HUES64 (cell line): ENCODE measurements around the gene AREG.

ENCODE experiments used
- H3K27ac ChIP-seq: 2 replicates; pipeline ENCODE4 v1.7.0; 2013; ENCODE audit warnings: low read depth, low read length, inconsistent platforms
- H3K27me3 ChIP-seq: 2 replicates; pipeline ENCODE4 v1.6.1; 2013; ENCODE audit warnings: mild to moderate bottlenecking, low read length; ENCODE audit not compliant: insufficient read depth
- H3K36me3 ChIP-seq: 2 replicates; pipeline ENCODE4 v1.6.1; 2013; ENCODE audit warnings: mild to moderate bottlenecking, low read length; ENCODE audit not compliant: insufficient read depth
- H3K4me1 ChIP-seq: 2 replicates; pipeline ENCODE4 v1.6.1; 2013; ENCODE audit warnings: mild to moderate bottlenecking, low read length, moderate library complexity; ENCODE audit not compliant: insufficient read depth
- H3K4me3 ChIP-seq: 2 replicates; pipeline ENCODE4 v1.5.1; 2013; ENCODE audit warnings: mild to moderate bottlenecking, low read length, moderate library complexity
- H3K9ac ChIP-seq: 2 replicates; pipeline ENCODE4 v1.6.1; 2013; ENCODE audit warnings: mild to moderate bottlenecking, low read depth, low read length
- H3K9me3 ChIP-seq: 2 replicates; pipeline ENCODE4 v1.6.1; 2013; ENCODE audit warnings: low read depth, low read length; ENCODE audit not compliant: insufficient read depth
- WGBS: fragments of 150-250, 120-280 bp; methylation state at CpG from one replicate; pipeline ENCODE4 v1.1.7; 2013; ENCODE audit warnings: missing lambda C conversion rate; 5-methylcytosine and 5-hydroxymethylcytosine counted together

AREG gene

GRCh38 chr4:74414149-74414809, 30.7 kb upstream of the AREG start:
- 80% methylated on average over 3 of the region's 5 CpGs for WGBS
- H3K27ac ChIP-seq: no peak overlapping the region
- H3K9ac ChIP-seq: no peak overlapping the region
- H3K9me3 ChIP-seq: no peaks in the 10 kb centered on the region
- H3K36me3 ChIP-seq: no peaks in the 10 kb centered on the region
- no peak overlapping the region for H3K4me3 ChIP-seq
- H3K27me3 ChIP-seq: no peaks in the 10 kb centered on the region
- peaks cover 15% of the 10 kb centered on the region for H3K4me1 ChIP-seq

GRCh38 chr4:74415602-74416300, 29.2 kb upstream of the AREG start:
- H3K4me1 ChIP-seq: peaks cover 7% of the 10 kb centered on the region; the same call in 1 of the 2 replicates
- H3K27ac ChIP-seq: no peak overlapping the region
- H3K9me3 ChIP-seq: no peaks in the 10 kb centered on the region
- H3K36me3 ChIP-seq: no peaks in the 10 kb centered on the region
- no peak overlapping the region for H3K4me3 ChIP-seq
- no peaks in the 10 kb centered on the region for H3K27me3 ChIP-seq
- 95% methylated on average over 2 of the region's 3 CpGs for WGBS
- no peak overlapping the region for H3K9ac ChIP-seq

- 87% methylated on average over 6 of the region's 6 CpGs for whole genome bisulfite sequencing
Observed at GRCh38 chr4:74418063-74418670, 26.8 kb upstream of the AREG start.

DNA sequence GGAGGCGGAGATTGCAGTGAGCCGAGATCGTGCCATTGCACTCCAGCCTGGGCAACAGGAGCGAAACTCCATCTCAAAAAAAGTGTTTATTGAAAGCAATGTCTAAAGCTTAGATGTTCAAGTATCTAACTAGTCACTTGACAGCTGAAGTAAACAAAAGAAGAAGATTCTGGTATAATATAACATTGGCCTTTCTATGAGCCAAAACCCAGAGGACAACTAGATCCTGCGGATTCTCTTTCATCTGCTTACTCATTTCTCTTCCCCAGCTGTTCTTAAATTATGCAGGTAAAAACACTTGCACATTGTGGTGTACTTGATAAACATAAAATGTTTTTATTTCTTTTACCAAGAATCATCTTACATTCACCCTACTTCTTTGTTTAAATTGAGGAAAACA, 24.1 kb upstream of the AREG start:
- Histone ChIP-seq H3K36me3 (no peaks in the 10 kb centered on the region), H3K4me1 (peaks cover 6% of the 10 kb centered on the region; the same call in 1 of the 2 replicates), H3K9me3 (no peaks in the 10 kb centered on the region), H3K27me3 (no peaks in the 10 kb centered on the region), H3K27ac (no peak overlapping the region), H3K9ac (no peak overlapping the region), H3K4me3 (no peak overlapping the region)
- 72% methylated on average over 4 of the region's 5 CpGs for WGBS

More at GRCh38 chr4:74418063-74418670, 26.8 kb upstream of the AREG start:
- Histone ChIP-seq H3K9me3 (no peaks in the 10 kb centered on the region), H3K27ac (no peak overlapping the region), H3K36me3 (no peaks in the 10 kb centered on the region), H3K4me1 (peaks cover 3% of the 10 kb centered on the region; the same call in 1 of the 2 replicates), H3K4me3 (no peak overlapping the region), H3K27me3 (no peaks in the 10 kb centered on the region), H3K9ac (no peak overlapping the region)

GRCh38 chr4:74423104-74423503, 21.8 kb upstream of the AREG start:
- Histone ChIP-seq H3K27ac (no peak overlapping the region), H3K9ac (no peak overlapping the region), H3K36me3 (no peaks in the 10 kb centered on the region), H3K4me1 (peaks cover 6% of the 10 kb centered on the region; the same call in 1 of the 2 replicates), H3K9me3 (no peaks in the 10 kb centered on the region), H3K27me3 (no peaks in the 10 kb centered on the region), H3K4me3 (no peak overlapping the region)
- 21% methylated on average over 1 of the region's 1 CpG for WGBS

DNA sequence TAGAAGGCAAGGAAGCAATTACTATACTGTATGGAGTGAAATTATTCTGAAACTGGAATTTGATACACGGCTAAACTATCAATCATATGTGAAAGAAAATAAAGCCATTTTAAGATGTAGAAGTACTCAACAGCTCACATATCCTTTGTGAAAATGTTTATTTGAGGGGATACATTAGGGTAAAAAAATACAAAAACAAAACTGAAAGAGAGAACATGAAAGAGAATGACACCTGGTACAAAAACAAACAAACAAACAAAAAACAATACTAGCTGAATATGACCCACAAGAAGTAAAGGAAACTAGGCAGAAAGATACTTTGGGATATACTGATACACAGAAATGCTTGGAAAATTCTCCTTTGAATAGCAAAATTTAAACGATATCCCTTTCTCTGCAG, 20.8 kb upstream of the AREG start:
- WGBS: 80% methylated on average over 1 of the region's 2 CpGs
- Histone ChIP-seq H3K4me1 (peaks cover 6% of the 10 kb centered on the region; the same call in 1 of the 2 replicates), H3K9me3 (no peaks in the 10 kb centered on the region), H3K27me3 (no peaks in the 10 kb centered on the region), H3K27ac (no peak overlapping the region), H3K4me3 (no peak overlapping the region), H3K9ac (no peak overlapping the region), H3K36me3 (no peaks in the 10 kb centered on the region)

DNA sequence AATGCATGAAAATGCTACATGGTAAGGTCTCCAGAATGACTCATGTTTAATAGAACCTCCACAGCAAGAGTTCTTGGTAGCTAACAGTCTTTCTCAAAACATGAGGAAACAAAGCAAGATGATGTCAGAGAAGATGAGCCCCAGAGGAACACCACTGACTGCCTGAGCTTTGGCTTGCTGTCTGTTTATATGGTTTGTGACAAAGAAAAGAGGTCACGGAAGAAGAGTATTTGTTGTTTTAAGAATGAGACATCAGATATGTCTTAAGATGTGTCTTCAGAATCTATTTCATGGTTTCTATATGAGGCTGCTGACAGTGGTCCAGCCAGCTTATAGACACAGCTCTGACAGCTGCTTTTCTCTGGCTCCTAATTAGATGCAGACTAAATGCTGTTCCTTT, 18.8 kb upstream of the AREG start:
- no peaks in the 10 kb centered on the region for H3K9me3 ChIP-seq
- no peak overlapping the region for H3K9ac ChIP-seq
- H3K4me1 ChIP-seq: peaks cover 6% of the 10 kb centered on the region; the same call in 1 of the 2 replicates
- H3K4me3 ChIP-seq: no peak overlapping the region
- H3K36me3 ChIP-seq: no peaks in the 10 kb centered on the region
- 88% methylated on average over 1 of the region's 1 CpG for WGBS
- no peaks in the 10 kb centered on the region for H3K27me3 ChIP-seq
- H3K27ac ChIP-seq: no peak overlapping the region

DNA sequence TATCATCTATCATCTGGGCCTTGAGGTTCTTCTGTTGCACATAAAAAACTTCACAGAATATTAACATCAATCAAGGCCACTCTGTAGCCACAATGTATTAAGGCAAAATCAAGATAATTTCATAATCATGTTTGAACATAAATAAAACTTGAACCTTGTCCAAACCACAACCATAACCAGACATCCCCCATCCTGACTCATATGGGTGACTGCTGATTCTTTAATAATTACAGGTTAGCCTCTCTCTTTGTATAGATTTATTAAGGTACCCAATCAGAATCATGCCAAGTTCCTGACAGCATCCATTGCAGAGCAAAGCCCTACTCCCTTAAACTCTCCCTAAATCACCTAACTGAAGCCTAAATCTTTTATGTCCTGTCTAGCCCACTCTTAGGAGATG, 16.7 kb upstream of the AREG start:
- Histone ChIP-seq H3K9me3 (no peaks in the 10 kb centered on the region), H3K27ac (no peak overlapping the region), H3K9ac (no peak overlapping the region)

DNA sequence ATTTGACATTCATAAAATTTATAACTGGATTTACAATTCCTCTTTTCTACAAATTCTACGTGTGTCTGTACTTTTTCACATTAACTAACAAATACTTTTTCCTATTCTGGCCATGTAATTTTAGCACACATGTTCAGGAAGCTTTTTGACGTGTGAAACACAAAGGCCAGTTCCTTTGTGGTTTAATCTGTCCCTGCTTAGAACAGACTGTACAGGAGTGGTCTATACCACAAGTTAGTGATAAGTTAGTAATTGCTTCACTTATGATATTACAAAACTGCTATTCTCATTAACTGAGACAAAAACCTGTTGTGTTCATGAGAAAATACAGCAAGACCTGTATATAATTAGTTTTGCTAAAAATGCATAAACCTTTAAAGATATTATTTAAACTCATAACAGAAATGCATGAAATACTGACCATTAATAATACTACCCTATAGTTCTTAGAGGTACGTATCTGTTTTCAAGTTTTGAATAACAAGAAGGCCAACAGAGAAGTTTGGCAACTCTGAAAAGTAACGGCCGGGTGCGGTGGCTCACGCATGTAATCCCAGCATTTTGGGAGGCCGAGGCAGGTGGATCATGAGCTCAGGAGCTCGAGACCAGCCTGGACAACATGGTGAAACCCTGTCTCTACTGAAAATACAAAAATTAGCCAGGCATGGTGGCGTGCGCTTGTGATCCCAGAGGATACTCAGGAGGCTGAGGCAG, 13.7 kb upstream of the AREG start:
- H3K36me3 ChIP-seq: no peaks in the 10 kb centered on the region
- H3K27ac ChIP-seq: no peak overlapping the region
- WGBS: 94% methylated on average over 11 of the region's 11 CpGs
- H3K4me1 ChIP-seq: no peaks in the 10 kb centered on the region
- H3K9ac ChIP-seq: no peak overlapping the region
- H3K9me3 ChIP-seq: no peaks in the 10 kb centered on the region
- H3K27me3 ChIP-seq: no peaks in the 10 kb centered on the region
- no peak overlapping the region for H3K4me3 ChIP-seq

More for the DNA sequence above, 16.7 kb upstream of the AREG start:
- H3K4me1 ChIP-seq: peaks cover 2% of the 10 kb centered on the region; the same call in 1 of the 2 replicates
- H3K36me3 ChIP-seq: no peaks in the 10 kb centered on the region
- H3K4me3 ChIP-seq: no peak overlapping the region
- H3K27me3 ChIP-seq: no peaks in the 10 kb centered on the region

DNA sequence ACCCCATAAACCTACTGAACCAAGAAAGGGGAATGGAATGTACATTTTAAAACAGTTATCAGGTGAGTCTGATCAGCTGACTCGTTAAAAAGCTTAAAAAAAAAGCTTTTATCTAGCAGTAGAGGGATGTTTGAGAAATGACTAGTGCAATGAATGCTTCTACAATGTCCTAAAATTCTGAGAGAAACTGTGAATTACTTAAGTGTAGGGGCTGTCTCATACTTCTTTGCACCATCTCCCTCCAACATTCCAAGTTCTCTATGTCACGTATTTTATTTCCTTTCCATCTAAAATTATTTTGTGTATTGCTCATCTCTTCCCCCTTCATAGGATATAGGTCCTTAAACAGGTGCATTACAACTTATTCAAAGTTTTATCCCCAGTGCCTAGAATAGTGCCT, 11.9 kb upstream of the AREG start:
- WGBS: 95% methylated on average over 2 of the region's 2 CpGs
- Histone ChIP-seq H3K27me3 (no peaks in the 10 kb centered on the region), H3K27ac (no peak overlapping the region), H3K4me3 (no peak overlapping the region), H3K9me3 (no peaks in the 10 kb centered on the region), H3K36me3 (no peaks in the 10 kb centered on the region), H3K4me1 (no peaks in the 10 kb centered on the region), H3K9ac (no peak overlapping the region)
